IPS DF 19.7 (cell line): ENCODE results near the gene COL6A6.
A peak's percentile ranks its signal among the peaks of the same experiment; 100 is the strongest.
"Not testable (repeated sequence)": the region's sequence is repeated elsewhere in the genome, so short reads cannot be mapped to it uniquely, and the experiment has no call there.

Experiments
- DNase-seq: peaks from one replicate; pipeline ENCODE4 v3.0.0-alpha.2; 2013; ENCODE audit warnings: low read depth, low spot score

COL6A6 gene

GRCh38 chr3:130529486-130530215 is 12.7 kb downstream of the COL6A6 start:
- no peak for DNase-seq

- DNase-seq = no peak
Observed at GRCh38 chr3:130533247-130533646, 16.3 kb downstream of the COL6A6 start.

- no peak for DNase-seq
Observed at GRCh38 chr3:130537673-130538304, 20.8 kb downstream of the COL6A6 start.

GRCh38 chr3:130539005-130539404 is 22.0 kb downstream of the COL6A6 start:
- DNase-seq = peak; percentile 47

- DNase-seq = no peak
Observed at GRCh38 chr3:130543322-130543721, 26.3 kb downstream of the COL6A6 start.

- no peak for DNase-seq
Observed at GRCh38 chr3:130546920-130547679, 30.1 kb downstream of the COL6A6 start.

GRCh38 chr3:130547680-130548065 is 30.7 kb downstream of the COL6A6 start:
- DNase-seq = not testable (repeated sequence)

GRCh38 chr3:130548356-130548755 is 31.4 kb downstream of the COL6A6 start:
- no peak for DNase-seq

GRCh38 chr3:130557336-130558035 is 40.5 kb downstream of the COL6A6 start:
- no peak for DNase-seq

- DNase-seq = no peak
Observed at GRCh38 chr3:130558366-130558765, 41.4 kb downstream of the COL6A6 start.

- DNase-seq = peak; percentile 1
Observed at GRCh38 chr3:130565224-130565623, 48.2 kb downstream of the COL6A6 start.
